ENCODE data around the gene MRPS26. TPM values are rescaled to one million over a fixed set of nuclear protein-coding genes. Genes with fewer than 3 reads are reported as not detected.

The MRPS26 gene
- 35.5 and 56.7 TPM in 2 replicates for total RNA-seq

DNA sequence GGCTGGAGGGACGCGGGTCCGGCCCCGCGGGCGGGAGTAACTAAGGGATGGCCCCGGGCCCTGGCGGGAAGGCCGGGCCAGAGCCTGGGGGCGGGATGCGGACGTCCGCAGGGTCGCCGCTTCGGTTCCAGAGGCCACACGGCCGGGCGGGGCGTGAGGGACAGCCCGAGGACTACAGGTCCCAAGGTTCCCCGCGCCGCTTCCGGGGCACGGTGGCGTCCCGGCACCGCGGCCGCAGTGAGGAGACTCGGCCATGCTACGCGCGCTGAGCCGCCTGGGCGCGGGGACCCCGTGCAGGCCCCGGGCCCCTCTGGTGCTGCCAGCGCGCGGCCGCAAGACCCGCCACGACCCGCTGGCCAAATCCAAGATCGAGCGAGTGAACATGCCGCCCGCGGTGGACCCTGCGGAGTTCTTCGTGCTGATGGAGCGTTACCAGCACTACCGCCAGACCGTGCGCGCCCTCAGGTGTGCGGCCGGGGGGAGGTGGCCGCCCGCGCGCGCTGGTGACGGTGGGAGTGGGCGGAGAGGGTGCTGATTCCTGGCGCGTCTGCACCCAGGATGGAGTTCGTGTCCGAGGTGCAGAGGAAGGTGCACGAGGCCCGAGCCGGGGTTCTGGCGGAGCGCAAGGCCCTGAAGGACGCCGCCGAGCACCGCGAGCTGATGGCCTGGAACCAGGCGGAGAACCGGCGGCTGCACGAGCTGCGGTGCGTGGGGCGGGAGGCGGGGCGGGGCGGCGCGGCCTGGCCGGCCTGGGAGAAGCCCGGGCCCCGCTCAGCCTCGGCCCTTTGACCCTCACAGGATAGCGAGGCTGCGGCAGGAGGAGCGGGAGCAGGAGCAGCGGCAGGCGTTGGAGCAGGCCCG is at the start of gene MRPS26:
MRPS26 (plus strand) TSS at position 237 of the 861 bp plus-strand sequence; CDS start at position 254, 17 bp downstream.

DNA sequence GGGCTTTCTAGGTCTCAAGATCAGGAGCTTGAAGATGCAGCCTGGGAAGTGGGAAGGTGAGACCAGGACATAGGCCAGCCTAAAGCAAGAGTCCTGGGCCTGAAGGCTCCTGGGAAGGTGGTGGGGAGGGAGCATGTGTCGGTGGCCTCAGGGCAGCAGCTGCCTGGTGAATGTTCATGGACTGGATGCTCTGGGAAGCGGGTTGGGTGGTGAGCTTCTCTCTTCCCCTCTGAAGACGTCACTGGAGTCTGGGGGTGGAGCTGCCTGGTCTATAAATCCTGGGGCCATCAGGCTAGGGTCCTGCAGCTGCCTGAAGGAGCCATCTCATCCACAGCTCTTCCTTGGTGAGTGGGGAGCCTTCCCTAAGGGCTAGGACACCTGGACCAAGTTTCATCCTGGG is 2.5 kb upstream of the MRPS26 start, which contains the start of gene GNRH2:
GNRH2 (plus strand) TSS at position 301 of the 400 bp plus-strand sequence. CDS start 793 bp downstream, outside the sequence.

DNA sequence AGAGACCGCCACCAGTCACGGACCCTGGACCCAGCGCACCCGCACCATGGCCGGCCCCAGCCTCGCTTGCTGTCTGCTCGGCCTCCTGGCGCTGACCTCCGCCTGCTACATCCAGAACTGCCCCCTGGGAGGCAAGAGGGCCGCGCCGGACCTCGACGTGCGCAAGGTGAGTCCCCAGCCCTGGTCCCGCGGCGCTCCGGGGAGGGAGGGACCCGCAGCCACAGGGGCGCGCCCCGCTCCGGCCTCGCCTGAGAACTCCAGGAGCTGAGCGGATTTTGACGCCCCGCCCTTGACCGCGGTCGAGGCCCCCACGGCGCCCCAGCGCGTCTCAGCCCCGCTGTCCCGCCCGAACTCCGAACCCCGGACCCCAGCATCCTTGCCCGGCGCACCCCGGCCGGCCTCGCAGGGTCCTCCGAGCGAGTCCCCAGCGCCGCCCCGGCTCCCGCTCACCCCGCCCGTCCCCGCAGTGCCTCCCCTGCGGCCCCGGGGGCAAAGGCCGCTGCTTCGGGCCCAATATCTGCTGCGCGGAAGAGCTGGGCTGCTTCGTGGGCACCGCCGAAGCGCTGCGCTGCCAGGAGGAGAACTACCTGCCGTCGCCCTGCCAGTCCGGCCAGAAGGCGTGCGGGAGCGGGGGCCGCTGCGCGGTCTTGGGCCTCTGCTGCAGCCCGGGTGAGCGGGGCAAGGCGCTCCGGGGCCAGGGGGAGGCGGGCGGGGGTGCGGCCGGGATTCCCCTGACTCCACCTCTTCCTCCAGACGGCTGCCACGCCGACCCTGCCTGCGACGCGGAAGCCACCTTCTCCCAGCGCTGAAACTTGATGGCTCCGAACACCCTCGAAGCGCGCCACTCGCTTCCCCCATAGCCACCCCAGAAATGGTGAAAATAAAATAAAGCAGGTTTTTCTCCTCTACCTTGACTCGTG is 26.0 kb downstream of the MRPS26 start, which contains the start of gene OXT:
OXT (plus strand) TSS at position 11 of the 920 bp plus-strand sequence; CDS start at position 47, 36 bp downstream.

DNA sequence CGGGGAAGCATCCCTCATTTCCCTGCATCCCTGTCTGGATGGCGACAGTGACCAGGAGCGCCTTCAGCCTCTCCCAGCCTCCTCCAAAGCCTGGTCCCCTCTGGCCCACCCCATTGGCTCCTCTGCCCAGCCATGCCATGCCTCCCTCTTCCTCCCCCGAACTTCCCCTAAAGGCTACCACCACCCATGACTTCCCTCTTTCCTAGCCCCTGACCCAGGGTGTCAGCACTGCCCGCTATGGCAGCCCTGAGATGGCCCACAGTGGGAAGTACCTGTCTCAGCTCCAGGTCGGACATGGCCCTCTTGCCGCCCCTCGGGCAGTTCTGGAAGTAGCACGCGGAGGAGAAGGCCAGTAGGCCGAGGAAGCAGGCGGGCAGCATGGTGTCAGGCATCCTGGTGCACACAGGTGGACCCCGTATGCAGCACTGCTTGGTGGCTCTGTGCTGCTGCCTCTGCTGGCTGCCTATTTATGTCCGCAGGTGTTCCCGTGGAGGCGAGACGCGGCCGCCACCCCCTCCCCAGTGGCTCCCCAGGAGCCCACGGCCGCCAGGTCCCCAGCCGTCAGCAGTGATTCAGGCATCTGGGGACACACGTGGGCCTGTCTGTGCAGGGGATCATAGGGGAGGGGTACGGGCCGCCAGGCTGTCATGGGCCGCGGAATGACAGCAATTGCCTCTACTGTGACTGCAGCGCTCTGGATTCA is 38.6 kb downstream of the MRPS26 start, which contains the start of gene AVP:
AVP (minus strand) TSS at position 442 of the 703 bp plus-strand sequence; CDS start at position 392, 50 bp downstream.

Other genes with a start within 250 kb of the MRPS26 start
- 0.19 and 0.28 TPM in 2 replicates for gene CPXM1, start 245.4 kb upstream of the MRPS26 start, total RNA-seq
- not detected in 2 replicates for gene C20orf141, start 231.1 kb upstream of the MRPS26 start, total RNA-seq
- gene TMEM239, start 229.7 kb upstream of the MRPS26 start, total RNA-seq, result not detected in 2 replicates
- gene PCED1A, start 205.4 kb upstream of the MRPS26 start, total RNA-seq, result 22.8 and 35.8 TPM in 2 replicates
- gene VPS16, start 205.3 kb upstream of the MRPS26 start, total RNA-seq, result 44.5 and 52.9 TPM in 2 replicates
- 25.1 and 30.2 TPM in 2 replicates for gene PTPRA, start 172.6 kb upstream of the MRPS26 start, total RNA-seq
- gene GNRH2, start 2.4 kb upstream of the MRPS26 start, total RNA-seq, result 0.28 TPM in 1 of 2 replicates, not detected in the other
- not detected in 2 replicates for gene OXT, start 25.6 kb downstream of the MRPS26 start, total RNA-seq
- not detected in 2 replicates for gene AVP, start 38.7 kb downstream of the MRPS26 start, total RNA-seq
- gene FASTKD5, start 113.8 kb downstream of the MRPS26 start, total RNA-seq, result 9.0 and 15.7 TPM in 2 replicates
- gene UBOX5, start 113.8 kb downstream of the MRPS26 start, total RNA-seq, result 2.5 TPM in 2 replicates
- gene LZTS3, start 127.5 kb downstream of the MRPS26 start, total RNA-seq, result 3.8 and 8.2 TPM in 2 replicates
- 34.7 and 41.2 TPM in 2 replicates for gene DDRGK1, start 158.6 kb downstream of the MRPS26 start, total RNA-seq
- 21.4 and 53.7 TPM in 2 replicates for gene ITPA, start 163.4 kb downstream of the MRPS26 start, total RNA-seq
- 0.38 and 0.85 TPM in 2 replicates for gene SLC4A11, start 193.1 kb downstream of the MRPS26 start, total RNA-seq